Measurements from ENCODE around the gene NAB2.

Gene NAB2

DNA sequence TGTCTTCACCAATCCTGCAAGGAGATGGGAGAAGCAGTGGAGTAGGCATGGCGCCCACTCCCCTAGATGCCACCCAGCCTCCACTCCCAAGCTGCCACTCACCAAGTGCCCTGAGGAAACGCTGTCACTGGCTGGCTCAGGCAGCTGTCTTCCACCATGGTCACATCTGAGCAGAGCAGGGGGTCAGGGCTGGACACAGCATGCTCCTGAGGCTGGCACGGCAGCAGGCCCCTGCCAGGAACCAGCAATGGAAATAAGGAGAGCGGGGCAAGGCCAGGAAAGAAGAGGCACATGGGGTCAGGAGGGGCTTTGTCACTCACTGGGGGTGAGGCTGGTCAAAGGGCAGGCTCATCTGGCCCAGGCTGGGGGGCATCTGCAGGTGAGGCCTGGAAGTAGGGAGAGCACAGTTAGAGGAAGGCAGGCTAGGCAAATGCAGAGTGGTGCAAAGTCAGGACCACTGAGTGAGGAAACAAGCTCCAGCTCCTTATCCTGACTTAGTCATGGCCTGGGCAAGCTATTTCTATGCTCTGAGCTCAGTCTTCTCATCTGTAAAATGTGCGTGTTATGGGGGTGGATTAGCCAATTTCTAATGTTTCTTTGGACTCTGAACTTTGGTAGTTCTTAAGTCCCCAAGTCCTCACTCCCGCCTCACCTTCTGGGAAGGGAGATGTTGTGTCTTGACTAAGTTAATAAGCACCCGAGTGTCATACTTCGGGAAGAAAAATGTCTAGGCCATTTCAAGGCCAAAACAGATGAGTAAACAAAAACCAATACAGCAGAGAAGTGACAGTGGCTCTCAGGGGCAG is 8.0 kb downstream of the NAB2 start:
- DNase-seq (ENCODE audit: low read depth): no peak
- no peak overlapping the region for H3K4me3 ChIP-seq (ENCODE audit: low read depth, low read length)
- TF ChIP-seq MAX (IDR thresholded peaks at IDR 0.05; ENCODE audit: low read depth, low read length): no peak
- TF ChIP-seq CTCF (IDR thresholded peaks at IDR 0.05; ENCODE audit: low read depth, low read length): no peak
- TF ChIP-seq MYC (IDR thresholded peaks at IDR 0.05; ENCODE audit: low read depth, low read length): no peak
- no peak for TF ChIP-seq POLR2A (IDR thresholded peaks at IDR 0.05; ENCODE audit: extremely low read depth, insufficient read length)

DNA sequence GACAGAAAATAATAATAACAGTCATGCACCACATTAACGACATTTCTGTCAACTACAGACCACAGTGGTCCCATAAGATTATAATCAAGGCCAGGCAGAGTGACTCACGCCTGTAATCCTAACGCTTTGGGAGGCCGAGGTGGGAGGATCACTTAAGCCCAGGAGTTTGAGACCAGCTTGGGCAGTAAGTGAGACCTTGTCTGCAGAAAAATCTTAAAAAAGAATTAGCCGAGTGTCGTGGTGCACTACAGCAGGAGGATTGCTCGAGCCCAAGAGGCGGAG is 8.6 kb downstream of the NAB2 start:
- TF ChIP-seq POLR2A (IDR thresholded peaks at IDR 0.05; ENCODE audit: extremely low read depth, insufficient read length): no peak
- no peak for TF ChIP-seq MYC (IDR thresholded peaks at IDR 0.05; ENCODE audit: low read depth, low read length)
- TF ChIP-seq CTCF (IDR thresholded peaks at IDR 0.05; ENCODE audit: low read depth, low read length): no peak
- TF ChIP-seq MAX (IDR thresholded peaks at IDR 0.05; ENCODE audit: low read depth, low read length): no peak
- no peak overlapping the region for H3K4me3 ChIP-seq (ENCODE audit: low read depth, low read length)
- peak; percentile 85 for DNase-seq (ENCODE audit: low read depth)

- TF ChIP-seq MYC (IDR thresholded peaks at IDR 0.05; ENCODE audit: low read depth, low read length) (no peak), MAX (IDR thresholded peaks at IDR 0.05; ENCODE audit: low read depth, low read length) (no peak), POLR2A (IDR thresholded peaks at IDR 0.05; ENCODE audit: extremely low read depth, insufficient read length) (no peak), CTCF (IDR thresholded peaks at IDR 0.05; ENCODE audit: low read depth, low read length) (no peak)
- DNase-seq (ENCODE audit: low read depth): no peak
- H3K4me3 ChIP-seq (ENCODE audit: low read depth, low read length): no peak overlapping the region
Measured at GRCh38 chr12:57098546-57098945, 9.6 kb downstream of the NAB2 start.

- H3K4me3 ChIP-seq (ENCODE audit: low read depth, low read length): no peak overlapping the region
- TF ChIP-seq MYC (IDR thresholded peaks at IDR 0.05; ENCODE audit: low read depth, low read length): no peak
- TF ChIP-seq POLR2A (IDR thresholded peaks at IDR 0.05; ENCODE audit: extremely low read depth, insufficient read length): no peak
- TF ChIP-seq MAX (IDR thresholded peaks at IDR 0.05; ENCODE audit: low read depth, low read length): no peak
- TF ChIP-seq CTCF (IDR thresholded peaks at IDR 0.05; ENCODE audit: low read depth, low read length): no peak
- DNase-seq (ENCODE audit: low read depth): no peak
Measured at GRCh38 chr12:57099047-57099714, 10.3 kb downstream of the NAB2 start.

DNA sequence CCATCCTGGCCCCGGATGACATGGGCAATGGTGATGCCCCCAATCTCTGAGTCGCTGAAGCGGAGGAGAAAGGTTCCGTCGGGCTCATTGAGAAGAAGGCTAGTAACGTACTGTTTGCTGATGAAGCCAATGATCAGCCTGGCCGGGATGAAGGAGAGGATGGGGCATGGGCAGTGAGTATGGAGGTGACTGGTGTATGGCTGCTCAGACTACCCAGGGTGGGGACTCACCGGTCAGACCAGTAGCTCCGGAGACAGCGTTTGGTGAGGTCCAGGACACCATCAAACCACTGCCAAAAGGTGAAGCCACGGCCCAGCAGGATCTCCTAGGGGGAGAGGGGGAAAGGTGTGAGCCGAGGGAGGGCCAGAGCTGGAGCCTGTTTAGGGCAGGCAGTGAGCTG is 10.9 kb downstream of the NAB2 start:
- H3K4me3 ChIP-seq (ENCODE audit: low read depth, low read length): no peak overlapping the region

More for the DNA sequence above, 10.9 kb downstream of the NAB2 start:
- no peak for DNase-seq (ENCODE audit: low read depth)
- TF ChIP-seq MYC (IDR thresholded peaks at IDR 0.05; ENCODE audit: low read depth, low read length) (no peak), POLR2A (IDR thresholded peaks at IDR 0.05; ENCODE audit: extremely low read depth, insufficient read length) (no peak), CTCF (IDR thresholded peaks at IDR 0.05; ENCODE audit: low read depth, low read length) (no peak), MAX (IDR thresholded peaks at IDR 0.05; ENCODE audit: low read depth, low read length) (no peak)
